Measurements from ENCODE around the gene HNRNPA2B1. TPM values are rescaled to one million over a fixed set of nuclear protein-coding genes. Genes with fewer than 3 reads are reported as not detected.

The HNRNPA2B1 gene
- total RNA-seq = 240 TPM

DNA sequence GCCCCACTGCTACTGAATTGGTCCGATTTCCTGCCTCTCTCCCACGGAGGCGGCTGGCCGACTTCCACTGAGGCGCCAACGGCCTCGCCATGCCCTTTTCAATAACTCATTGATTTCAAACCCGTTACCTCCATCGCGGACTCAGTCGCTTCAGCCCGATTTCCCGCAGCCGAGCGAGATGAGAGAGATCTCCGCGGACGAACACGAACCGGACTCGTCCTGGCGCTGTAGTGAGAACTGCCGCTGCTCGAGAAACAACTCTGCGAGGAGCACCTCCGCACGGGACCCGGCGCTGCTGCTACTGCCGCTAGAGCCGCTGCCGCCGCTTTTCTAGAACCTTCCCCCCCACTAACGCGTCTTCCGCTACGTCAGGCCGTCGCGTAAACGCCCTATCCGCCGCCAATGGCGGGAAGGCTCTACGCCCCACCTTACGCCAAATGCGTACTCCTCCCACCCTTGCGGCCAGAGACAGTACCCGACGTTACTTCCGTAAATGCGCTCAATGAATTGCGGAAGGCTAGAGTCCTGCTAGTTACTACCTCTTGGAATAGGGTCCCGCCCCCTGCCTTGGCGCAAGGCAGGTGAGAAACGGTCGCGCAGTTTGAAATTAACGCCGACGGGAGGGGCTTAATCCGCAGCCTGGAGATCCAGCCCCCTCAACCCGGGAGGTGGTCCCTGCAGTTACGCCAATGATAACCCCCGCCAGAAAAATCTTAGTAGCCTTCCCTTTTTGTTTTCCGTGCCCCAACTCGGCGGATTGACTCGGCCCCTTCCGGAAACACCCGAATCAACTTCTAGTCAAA is at the start of gene HNRNPA2B1:
Gene HNRNPA2B1, minus strand, starts transcription at position 303 of the 803 bp plus-strand sequence. Its CDS starts 169 bp downstream, at position 134.
- Histone ChIP-seq H3K4me3 (ENCODE audit: low read length) (peak within 1 kb of the TSS; percentile 99), H3K4me1 (ENCODE audit: insufficient read depth, low read length) (peaks cover 45% of the 10 kb centered on the region), H3K27me3 (ENCODE audit: insufficient read depth, low read length) (no peaks in the 10 kb centered on the region), H3K9me3 (ENCODE audit: low read depth, low read length) (no peaks in the 10 kb centered on the region)

GRCh38 chr7:26250239-26250638 is 49.7 kb upstream of the HNRNPA2B1 start:
- H3K4me1 ChIP-seq (ENCODE audit: insufficient read depth, low read length) = no peaks in the 10 kb centered on the region
- no peaks in the 10 kb centered on the region for H3K27me3 ChIP-seq (ENCODE audit: insufficient read depth, low read length)
- no peaks in the 10 kb centered on the region for H3K9me3 ChIP-seq (ENCODE audit: low read depth, low read length)
- H3K4me3 ChIP-seq (ENCODE audit: low read length) = no peak overlapping the region

DNA sequence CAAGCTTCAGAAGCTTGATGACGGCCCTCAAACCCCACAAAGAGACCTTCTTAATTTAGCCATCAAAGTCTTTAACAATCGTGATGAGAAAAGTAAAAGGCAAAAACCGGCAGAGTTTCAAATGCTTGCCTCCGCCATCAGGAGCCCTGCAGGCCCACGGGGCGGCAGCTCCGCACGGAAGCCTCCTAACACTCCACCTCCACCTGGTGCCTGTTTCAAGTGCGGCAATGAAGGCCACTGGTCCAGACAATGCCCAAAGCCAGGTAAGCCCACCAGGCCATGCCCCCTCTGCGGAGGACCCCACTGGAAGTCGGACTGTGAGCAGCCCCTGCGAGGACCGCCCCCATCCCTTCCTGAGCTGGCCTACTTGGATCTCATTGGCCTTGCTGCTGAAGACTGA is 44.6 kb upstream of the HNRNPA2B1 start:
- no peaks in the 10 kb centered on the region for H3K9me3 ChIP-seq (ENCODE audit: low read depth, low read length)
- no peaks in the 10 kb centered on the region for H3K27me3 ChIP-seq (ENCODE audit: insufficient read depth, low read length)
- H3K4me3 ChIP-seq (ENCODE audit: low read length) = no peak overlapping the region
- H3K4me1 ChIP-seq (ENCODE audit: insufficient read depth, low read length) = no peaks in the 10 kb centered on the region

DNA sequence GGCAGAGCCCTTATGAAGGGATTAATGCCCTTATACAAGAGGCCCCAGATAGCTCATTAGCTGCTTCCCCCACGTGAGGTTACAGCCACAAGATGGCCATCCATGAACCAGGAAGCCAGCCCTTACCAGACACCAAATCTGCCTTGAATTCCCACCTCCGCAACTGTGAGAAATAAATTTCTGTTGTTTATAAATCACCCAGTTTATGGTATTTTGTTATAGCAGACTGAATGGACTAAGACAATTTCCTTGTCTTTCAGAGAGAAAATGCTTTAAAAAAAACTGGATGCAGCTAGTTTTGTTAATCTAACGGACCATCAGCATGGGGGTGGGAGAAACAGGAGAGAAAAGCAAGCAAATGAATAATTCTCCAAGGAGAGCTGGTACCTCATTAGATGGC is 37.5 kb upstream of the HNRNPA2B1 start:
- H3K9me3 ChIP-seq (ENCODE audit: low read depth, low read length) = no peaks in the 10 kb centered on the region
- peaks cover 8% of the 10 kb centered on the region for H3K4me1 ChIP-seq (ENCODE audit: insufficient read depth, low read length)
- H3K4me3 ChIP-seq (ENCODE audit: low read length) = no peak overlapping the region
- no peaks in the 10 kb centered on the region for H3K27me3 ChIP-seq (ENCODE audit: insufficient read depth, low read length)

GRCh38 chr7:26237035-26237807 is 36.7 kb upstream of the HNRNPA2B1 start:
- no peaks in the 10 kb centered on the region for H3K27me3 ChIP-seq (ENCODE audit: insufficient read depth, low read length)
- peaks cover 8% of the 10 kb centered on the region for H3K4me1 ChIP-seq (ENCODE audit: insufficient read depth, low read length)
- no peaks in the 10 kb centered on the region for H3K9me3 ChIP-seq (ENCODE audit: low read depth, low read length)
- no peak overlapping the region for H3K4me3 ChIP-seq (ENCODE audit: low read length)

DNA sequence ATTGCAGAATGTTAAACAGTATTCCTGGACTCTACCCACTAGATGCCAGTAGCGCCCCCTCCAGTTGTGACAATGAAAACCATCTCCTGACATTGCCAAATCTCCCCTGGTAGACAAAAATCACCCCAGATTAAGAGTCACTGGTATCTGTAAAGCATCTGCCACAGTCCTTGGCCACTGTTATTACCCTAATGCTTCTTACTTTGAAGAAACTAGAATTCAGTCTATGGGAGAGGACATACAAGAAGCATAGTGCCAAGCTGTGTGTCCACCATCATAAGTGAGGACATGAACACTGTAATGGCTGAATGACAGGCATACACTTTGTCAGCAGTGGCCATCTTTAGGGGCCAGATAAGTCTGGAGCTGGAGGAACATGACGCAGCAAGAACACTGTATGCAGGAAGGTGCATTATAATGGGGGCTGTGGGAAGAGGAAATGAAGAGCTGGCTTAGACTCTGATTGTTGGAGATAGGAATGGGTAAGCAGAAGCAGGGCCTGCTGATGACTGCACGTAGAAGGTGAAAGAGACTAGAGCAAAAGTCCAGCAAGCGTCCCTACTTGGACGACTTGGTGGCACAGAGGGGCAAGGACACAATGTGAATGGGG is 33.5 kb upstream of the HNRNPA2B1 start:
- Histone ChIP-seq H3K4me3 (ENCODE audit: low read length) (no peak overlapping the region), H3K9me3 (ENCODE audit: low read depth, low read length) (no peaks in the 10 kb centered on the region), H3K4me1 (ENCODE audit: insufficient read depth, low read length) (peaks cover 8% of the 10 kb centered on the region), H3K27me3 (ENCODE audit: insufficient read depth, low read length) (no peaks in the 10 kb centered on the region)

DNA sequence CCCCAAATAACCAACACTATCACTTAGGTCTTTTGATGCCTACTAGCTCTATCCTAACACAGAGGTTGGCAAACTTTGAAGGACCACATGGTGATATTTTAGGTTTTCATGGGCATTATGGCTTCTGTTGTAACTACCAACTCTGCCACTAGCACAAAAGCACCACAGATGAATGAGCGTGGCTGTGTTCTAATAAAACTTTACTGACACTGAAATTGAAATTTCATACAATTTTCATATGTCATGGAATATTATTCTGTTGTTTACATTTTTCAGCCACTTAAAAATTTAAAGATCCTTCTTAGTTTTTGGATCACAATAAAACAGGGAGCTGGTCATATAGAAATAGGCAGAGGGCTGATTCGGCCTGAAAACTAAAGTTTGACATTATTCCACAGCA is 27.4 kb upstream of the HNRNPA2B1 start:
- no peaks in the 10 kb centered on the region for H3K9me3 ChIP-seq (ENCODE audit: low read depth, low read length)
- no peaks in the 10 kb centered on the region for H3K4me1 ChIP-seq (ENCODE audit: insufficient read depth, low read length)
- H3K4me3 ChIP-seq (ENCODE audit: low read length) = no peak overlapping the region
- no peaks in the 10 kb centered on the region for H3K27me3 ChIP-seq (ENCODE audit: insufficient read depth, low read length)

- Histone ChIP-seq H3K9me3 (ENCODE audit: low read depth, low read length) (no peaks in the 10 kb centered on the region), H3K27me3 (ENCODE audit: insufficient read depth, low read length) (no peaks in the 10 kb centered on the region), H3K4me3 (ENCODE audit: low read length) (no peak overlapping the region), H3K4me1 (ENCODE audit: insufficient read depth, low read length) (no peaks in the 10 kb centered on the region)
Measured at GRCh38 chr7:26224359-26224758, 23.8 kb upstream of the HNRNPA2B1 start.

DNA sequence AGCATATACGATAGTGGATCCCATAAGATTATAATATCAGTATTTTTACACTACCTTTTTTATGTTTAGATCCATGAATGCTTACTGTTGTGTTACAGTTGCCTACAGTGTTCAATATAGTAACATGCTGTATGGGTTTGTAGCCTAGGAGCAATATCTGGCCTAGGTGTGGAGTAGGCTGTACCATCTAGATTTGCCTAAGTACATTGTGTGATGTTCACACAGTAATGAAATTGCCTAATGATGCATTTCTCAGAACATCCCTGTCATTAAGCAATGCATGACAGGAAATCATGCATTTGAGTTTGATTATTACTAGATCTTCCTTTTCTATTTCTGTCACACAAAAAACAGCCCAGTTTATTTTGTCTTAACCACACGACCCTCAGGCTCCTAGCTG is 15.5 kb upstream of the HNRNPA2B1 start:
- no peak overlapping the region for H3K4me3 ChIP-seq (ENCODE audit: low read length)
- H3K9me3 ChIP-seq (ENCODE audit: low read depth, low read length) = no peaks in the 10 kb centered on the region
- H3K4me1 ChIP-seq (ENCODE audit: insufficient read depth, low read length) = peaks cover 13% of the 10 kb centered on the region
- no peaks in the 10 kb centered on the region for H3K27me3 ChIP-seq (ENCODE audit: insufficient read depth, low read length)

- Histone ChIP-seq H3K9me3 (ENCODE audit: low read depth, low read length) (no peaks in the 10 kb centered on the region), H3K4me1 (ENCODE audit: insufficient read depth, low read length) (peaks cover 13% of the 10 kb centered on the region), H3K4me3 (ENCODE audit: low read length) (no peak overlapping the region), H3K27me3 (ENCODE audit: insufficient read depth, low read length) (no peaks in the 10 kb centered on the region)
Measured at GRCh38 chr7:26213807-26214515, 13.4 kb upstream of the HNRNPA2B1 start.

GRCh38 chr7:26212921-26213718 is 12.6 kb upstream of the HNRNPA2B1 start:
- Histone ChIP-seq H3K4me1 (ENCODE audit: insufficient read depth, low read length) (peaks cover 13% of the 10 kb centered on the region), H3K9me3 (ENCODE audit: low read depth, low read length) (no peaks in the 10 kb centered on the region), H3K27me3 (ENCODE audit: insufficient read depth, low read length) (no peaks in the 10 kb centered on the region), H3K4me3 (ENCODE audit: low read length) (no peak overlapping the region)

DNA sequence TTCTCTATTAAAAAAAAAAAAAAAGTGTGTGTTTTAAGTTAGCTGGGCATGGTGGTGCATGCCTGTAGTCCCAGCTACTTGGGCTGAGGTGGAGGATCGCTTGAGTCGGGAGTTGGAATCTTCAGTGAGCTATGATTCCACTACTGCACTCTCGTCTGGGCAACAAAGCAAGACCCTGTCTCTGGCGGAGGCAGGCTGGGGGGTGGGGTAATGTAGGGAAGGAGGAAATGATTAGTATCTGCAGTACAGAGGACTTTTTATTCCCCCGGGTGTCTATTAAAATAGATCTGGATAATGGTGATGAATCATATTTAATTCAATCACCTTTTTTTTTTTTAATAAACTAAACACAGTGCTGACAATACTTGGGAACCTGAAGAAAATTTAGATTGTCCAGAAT is 7.5 kb upstream of the HNRNPA2B1 start:
- no peaks in the 10 kb centered on the region for H3K9me3 ChIP-seq (ENCODE audit: low read depth, low read length)
- no peaks in the 10 kb centered on the region for H3K27me3 ChIP-seq (ENCODE audit: insufficient read depth, low read length)
- H3K4me3 ChIP-seq (ENCODE audit: low read length) = no peak overlapping the region
- H3K4me1 ChIP-seq (ENCODE audit: insufficient read depth, low read length) = peaks cover 24% of the 10 kb centered on the region

DNA sequence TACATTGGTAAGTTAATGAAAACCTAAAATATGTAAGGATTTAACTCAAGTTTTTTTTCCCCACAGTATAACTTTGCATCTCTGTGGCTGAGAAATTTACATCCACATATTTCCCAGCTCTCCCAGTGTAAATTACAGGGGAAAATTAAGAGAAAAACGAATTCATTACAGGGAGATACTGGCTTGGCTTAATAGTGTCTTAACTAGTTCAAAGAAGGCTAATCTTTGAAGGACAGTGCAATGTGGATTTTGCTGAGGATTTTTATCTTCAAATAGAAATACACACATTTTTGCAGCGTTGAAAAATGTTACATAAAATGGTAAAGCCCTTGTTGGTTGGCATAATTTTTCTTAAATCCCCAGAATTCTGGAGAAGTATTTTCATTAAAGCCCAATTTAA is 2.5 kb upstream of the HNRNPA2B1 start:
- peaks cover 31% of the 10 kb centered on the region for H3K4me1 ChIP-seq (ENCODE audit: insufficient read depth, low read length)
- no peaks in the 10 kb centered on the region for H3K9me3 ChIP-seq (ENCODE audit: low read depth, low read length)
- H3K27me3 ChIP-seq (ENCODE audit: insufficient read depth, low read length) = no peaks in the 10 kb centered on the region
- no peak overlapping the region for H3K4me3 ChIP-seq (ENCODE audit: low read length)

Measured in mononuclear cell (primary cell).